ENCODE measurements around the gene CT83.

DNA sequence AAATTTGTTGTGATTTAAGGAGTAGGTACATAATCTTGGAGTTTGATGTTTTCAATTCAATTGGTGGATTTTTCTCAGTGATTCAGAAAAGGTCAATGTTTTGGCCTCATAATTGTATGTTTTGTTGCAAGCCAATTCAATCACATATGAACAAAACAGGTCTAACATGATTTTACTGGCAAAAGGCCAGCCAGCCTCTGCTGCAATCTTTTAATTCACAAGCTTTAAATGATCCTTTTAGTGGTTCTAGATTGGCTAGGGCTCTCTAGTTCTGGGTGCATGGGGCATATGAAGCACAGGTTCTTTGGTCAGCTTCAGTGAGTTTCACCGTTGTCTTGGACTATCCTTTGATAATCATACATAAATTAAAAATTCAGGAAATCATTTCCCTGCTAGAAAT, 45.6 kb downstream of the CT83 start:
- TF ChIP-seq, protein P1, sequence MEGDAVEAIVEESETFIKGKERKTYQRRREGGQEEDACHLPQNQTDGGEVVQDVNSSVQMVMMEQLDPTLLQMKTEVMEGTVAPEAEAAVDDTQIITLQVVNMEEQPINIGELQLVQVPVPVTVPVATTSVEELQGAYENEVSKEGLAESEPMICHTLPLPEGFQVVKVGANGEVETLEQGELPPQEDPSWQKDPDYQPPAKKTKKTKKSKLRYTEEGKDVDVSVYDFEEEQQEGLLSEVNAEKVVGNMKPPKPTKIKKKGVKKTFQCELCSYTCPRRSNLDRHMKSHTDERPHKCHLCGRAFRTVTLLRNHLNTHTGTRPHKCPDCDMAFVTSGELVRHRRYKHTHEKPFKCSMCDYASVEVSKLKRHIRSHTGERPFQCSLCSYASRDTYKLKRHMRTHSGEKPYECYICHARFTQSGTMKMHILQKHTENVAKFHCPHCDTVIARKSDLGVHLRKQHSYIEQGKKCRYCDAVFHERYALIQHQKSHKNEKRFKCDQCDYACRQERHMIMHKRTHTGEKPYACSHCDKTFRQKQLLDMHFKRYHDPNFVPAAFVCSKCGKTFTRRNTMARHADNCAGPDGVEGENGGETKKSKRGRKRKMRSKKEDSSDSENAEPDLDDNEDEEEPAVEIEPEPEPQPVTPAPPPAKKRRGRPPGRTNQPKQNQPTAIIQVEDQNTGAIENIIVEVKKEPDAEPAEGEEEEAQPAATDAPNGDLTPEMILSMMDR (conservative IDR thresholded peaks at IDR 0.05 in 1 of 2, IDR thresholded peaks at IDR 0.05 in 1 of 2; ENCODE audit: extremely low read depth in 1 of 2, insufficient read depth in 1 of 2, low read depth in 1 of 2, low read length in 2 of 2): no peak
- TF ChIP-seq EZH2 (IDR thresholded peaks at IDR 0.05; ENCODE audit: borderline replicate concordance, low read length): no peak
